ENCODE results near the gene PXT1.

PXT1 gene

DNA sequence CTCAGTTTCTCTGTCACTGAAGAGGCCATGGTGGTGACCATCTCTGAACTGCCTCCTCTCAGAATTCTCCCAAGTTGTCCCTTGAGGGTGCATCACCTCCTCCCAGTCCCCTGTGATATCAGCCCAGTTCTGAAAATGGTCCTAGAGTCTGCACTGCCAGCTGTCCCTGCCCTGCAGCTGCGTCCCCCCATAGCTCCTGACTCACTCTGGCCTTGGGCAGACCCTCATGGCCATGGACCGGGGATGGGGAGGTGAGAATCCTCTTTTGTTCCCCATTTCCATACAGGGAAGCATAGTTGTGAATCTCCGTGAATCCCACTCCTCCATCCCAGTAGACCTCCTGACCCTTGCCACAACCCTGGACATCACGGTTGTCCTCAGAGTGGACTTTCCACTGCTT is 59.7 kb downstream of the PXT1 start:
- DNase-seq (ENCODE audit: insufficient read length, low spot score) (no peak), FAIRE-seq (no peak)
- TF ChIP-seq, protein P1, sequence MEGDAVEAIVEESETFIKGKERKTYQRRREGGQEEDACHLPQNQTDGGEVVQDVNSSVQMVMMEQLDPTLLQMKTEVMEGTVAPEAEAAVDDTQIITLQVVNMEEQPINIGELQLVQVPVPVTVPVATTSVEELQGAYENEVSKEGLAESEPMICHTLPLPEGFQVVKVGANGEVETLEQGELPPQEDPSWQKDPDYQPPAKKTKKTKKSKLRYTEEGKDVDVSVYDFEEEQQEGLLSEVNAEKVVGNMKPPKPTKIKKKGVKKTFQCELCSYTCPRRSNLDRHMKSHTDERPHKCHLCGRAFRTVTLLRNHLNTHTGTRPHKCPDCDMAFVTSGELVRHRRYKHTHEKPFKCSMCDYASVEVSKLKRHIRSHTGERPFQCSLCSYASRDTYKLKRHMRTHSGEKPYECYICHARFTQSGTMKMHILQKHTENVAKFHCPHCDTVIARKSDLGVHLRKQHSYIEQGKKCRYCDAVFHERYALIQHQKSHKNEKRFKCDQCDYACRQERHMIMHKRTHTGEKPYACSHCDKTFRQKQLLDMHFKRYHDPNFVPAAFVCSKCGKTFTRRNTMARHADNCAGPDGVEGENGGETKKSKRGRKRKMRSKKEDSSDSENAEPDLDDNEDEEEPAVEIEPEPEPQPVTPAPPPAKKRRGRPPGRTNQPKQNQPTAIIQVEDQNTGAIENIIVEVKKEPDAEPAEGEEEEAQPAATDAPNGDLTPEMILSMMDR (IDR thresholded peaks at IDR 0.05; ENCODE audit: insufficient read depth, missing control alignments) = no peak

- TF ChIP-seq, protein P1 (IDR thresholded peaks at IDR 0.05; ENCODE audit: insufficient read depth, missing control alignments) = no peak
- no peak for DNase-seq (ENCODE audit: insufficient read length, low spot score)
- no peak for FAIRE-seq
These were observed 60.9 kb downstream of the PXT1 start for GRCh38 chr6:36381502-36382389.

- DNase-seq (ENCODE audit: insufficient read length, low spot score) = no peak
- TF ChIP-seq, protein P1 (IDR thresholded peaks at IDR 0.05; ENCODE audit: insufficient read depth, missing control alignments) = no peak
- FAIRE-seq = no peak
These were observed 62.5 kb downstream of the PXT1 start for GRCh38 chr6:36380166-36380565.

DNA sequence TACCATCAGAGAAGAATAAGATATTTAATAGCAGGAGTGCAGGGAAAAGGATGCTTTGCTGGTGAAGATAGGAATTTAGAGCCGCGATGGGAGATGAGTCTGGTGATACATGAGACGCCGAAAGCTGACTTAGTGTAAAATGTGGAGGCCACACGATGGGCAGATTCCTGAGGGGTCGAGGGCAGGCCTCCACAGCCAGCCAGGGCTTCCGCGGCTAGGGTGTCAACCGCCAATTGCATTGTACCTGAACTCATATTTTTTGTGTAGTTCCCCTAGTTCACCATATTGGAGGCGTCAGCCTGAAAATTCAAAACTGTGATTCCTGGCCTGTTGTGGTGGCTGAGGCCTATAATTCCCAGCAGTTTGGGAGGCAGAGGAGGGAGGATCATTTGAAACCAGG is 63.7 kb downstream of the PXT1 start:
- TF ChIP-seq, protein P1 (IDR thresholded peaks at IDR 0.05; ENCODE audit: insufficient read depth, missing control alignments) = no peak
- FAIRE-seq = no peak

DNA sequence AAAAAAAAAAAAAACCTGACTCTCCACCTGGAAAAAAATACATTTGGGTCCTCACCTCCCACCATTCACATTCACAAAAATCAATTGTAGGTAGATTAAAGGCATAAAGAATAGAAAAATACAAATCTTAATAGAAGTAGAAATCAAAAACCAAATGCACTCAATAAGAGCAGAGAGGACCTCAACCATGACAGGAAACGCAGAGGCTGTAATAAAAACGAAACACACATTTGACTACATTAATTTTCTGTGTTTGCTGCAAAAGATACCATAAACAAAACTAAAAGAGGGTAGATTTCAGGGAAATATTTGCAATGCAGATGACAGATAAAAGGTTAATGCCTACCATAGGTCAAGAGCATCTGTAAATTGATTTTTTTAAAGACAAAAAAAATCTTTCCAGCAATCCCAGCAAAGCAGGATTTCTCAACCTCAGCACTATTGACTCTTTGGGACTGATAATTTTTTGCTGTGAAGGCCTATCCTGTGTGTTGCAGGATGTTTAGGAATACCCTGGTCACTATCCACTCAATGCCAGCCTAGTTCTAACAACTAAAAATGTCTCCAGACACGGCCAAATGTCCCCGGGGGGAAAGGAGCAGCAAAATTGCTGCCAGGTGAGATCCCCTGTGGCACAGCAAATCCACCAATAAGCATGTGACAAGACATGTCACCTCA is 64.3 kb downstream of the PXT1 start:
- FAIRE-seq (no peak), DNase-seq (ENCODE audit: insufficient read length, low spot score) (no peak)
- TF ChIP-seq, protein P1 (IDR thresholded peaks at IDR 0.05; ENCODE audit: insufficient read depth, missing control alignments) = no peak

More for the DNA sequence above, 63.7 kb downstream of the PXT1 start:
- DNase-seq (ENCODE audit: insufficient read length, low spot score) = no peak

DNA sequence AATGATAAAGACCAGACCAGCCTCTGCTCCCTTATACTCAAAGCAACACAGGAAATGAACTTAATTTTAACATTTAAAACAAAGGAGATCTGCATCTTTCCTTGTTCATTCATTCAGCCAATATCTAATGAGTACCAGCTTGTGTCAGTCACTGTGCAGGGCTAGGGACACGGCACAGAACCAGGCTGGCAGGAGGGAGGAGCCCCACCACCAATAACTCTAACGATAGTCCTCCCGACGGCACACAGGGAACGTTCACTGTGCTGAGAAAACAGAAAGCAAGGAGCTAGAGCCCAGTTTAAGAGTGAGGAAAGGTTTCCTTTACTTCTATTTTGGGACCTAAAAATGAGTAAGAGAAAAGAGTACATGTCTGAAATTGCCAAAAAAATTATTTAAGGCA is 65.1 kb downstream of the PXT1 start:
- FAIRE-seq (no peak), DNase-seq (ENCODE audit: insufficient read length, low spot score) (no peak)
- TF ChIP-seq, protein P1 (IDR thresholded peaks at IDR 0.05; ENCODE audit: insufficient read depth, missing control alignments) = no peak

DNA sequence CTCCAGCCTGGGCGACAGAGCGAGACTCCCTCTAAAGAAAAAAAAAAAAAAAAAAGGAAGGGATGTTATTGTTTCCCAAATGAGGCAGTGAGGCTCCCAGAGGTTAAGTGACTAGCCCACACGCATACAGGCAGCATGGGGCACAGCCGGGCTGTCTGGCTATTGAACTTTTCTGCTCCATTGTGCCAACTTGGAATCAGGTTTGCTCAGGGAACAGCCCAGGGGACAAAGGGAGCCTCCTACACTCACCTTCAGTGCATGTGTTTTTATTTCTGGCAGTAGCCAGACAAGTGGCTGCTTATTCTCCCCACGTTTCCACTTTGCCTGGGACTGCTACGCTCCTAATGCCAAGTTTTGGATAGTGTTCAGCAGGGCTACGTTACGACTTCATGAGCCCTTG is 65.9 kb downstream of the PXT1 start:
- DNase-seq (ENCODE audit: insufficient read length, low spot score) (no peak), FAIRE-seq (no peak)

More for the DNA sequence above, 65.9 kb downstream of the PXT1 start:
- TF ChIP-seq, protein P1 (IDR thresholded peaks at IDR 0.05; ENCODE audit: insufficient read depth, missing control alignments) = no peak
